NCI-H1436 treated with DMSO at 0.1 percent for 48 hours (cell line): ENCODE measurements around the gene OR8A1.

Source experiments
- DNase-seq: peaks from one replicate; lab custom pipeline; 2025; lab: John Stamatoyannopoulos, UW

The OR8A1 gene

GRCh38 chr11:124569697-124570096 is at the start of gene OR8A1:
Gene OR8A1, plus strand, starts transcription at chr11:124569997. Its CDS starts 123 bp downstream, at chr11:124570120.
- no peak for DNase-seq

DNA sequence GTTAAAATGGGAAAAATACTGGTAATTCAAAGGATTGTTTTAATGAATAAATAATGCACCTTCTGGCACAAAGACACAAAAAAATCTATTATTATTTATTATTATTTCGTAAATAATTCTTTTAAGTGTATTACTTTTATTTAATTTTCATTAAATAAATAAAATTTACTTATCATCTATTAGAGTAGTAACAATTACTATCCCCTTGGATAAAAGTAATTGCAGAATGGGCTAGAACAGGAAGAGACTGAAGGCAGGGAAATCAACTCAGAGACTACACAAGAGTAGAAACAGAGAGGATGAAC is 49.3 kb upstream of the OR8A1 start:
- no peak for DNase-seq

- no peak for DNase-seq
These were observed 36.2 kb upstream of the OR8A1 start for GRCh38 chr11:124533626-124534025.

DNA sequence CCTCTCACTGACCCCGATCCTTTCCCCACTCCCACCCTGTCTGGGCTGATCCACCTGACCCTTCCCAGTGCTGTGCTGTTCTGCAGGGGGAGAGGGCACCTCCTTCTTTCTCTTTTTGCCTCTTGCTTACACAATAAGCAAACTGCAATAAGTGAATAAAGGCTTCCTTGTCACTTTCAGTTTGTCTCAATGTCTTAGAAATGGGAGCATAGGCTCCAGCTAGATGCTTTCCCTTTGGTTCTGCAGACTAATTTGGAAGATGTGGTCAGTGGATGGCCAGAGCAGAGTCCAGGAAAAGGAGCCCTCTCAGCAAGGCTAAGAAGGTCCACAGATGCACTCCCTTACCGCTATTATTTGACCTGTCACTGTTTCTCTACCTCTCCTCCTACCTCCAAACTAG is 35.7 kb upstream of the OR8A1 start:
- DNase-seq = no peak

DNA sequence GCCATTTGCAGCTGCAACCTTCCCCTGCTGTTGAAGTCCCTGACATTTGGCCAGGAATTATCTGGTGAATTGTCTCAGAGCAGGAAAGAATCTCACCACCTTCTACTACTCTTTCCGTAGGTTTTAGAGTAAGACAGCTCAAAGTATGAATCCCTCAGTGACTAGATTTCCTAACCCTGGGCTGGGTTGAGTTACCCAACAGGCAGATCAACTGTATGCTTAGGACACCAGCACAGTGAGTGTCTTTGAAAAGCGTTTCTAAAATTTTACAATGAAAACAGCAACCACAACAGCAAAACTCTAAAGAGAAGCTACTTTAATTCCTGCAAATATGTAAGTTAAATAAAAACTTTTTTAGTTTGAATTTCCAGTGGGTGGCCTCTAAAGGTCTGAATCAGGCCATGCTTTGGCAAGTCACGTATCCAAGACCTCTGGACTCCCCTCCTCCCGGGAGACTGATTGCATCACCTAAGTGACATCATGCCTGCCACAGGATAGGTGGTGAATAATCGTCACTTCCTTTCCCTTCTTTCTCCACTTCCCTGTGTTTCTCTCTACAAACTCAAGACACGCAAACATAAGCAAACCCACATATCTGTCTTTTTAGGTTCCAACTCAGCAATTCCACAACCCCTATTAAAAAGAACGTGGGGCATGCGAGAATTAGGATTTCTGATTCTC is 34.1 kb upstream of the OR8A1 start:
- no peak for DNase-seq

DNA sequence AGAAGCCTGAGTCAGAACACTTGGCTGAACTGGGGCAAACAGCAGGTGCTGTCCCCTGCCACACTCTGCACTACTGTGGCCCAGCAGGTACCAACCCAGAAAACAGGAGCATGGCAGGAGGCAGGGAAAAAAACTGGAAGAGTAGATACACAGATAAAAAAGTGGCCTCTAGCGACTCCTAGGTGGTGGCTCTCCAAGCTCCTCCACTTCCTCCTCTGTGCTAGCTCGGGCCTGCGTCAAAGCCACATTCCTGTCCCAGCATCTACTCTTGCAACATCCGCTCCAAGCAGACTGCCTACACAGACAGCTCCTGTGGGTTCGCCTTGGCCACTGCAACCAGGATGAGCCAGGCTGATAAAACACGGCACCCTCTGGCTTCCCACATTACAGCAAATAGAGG is 33.3 kb upstream of the OR8A1 start:
- DNase-seq = no peak

DNA sequence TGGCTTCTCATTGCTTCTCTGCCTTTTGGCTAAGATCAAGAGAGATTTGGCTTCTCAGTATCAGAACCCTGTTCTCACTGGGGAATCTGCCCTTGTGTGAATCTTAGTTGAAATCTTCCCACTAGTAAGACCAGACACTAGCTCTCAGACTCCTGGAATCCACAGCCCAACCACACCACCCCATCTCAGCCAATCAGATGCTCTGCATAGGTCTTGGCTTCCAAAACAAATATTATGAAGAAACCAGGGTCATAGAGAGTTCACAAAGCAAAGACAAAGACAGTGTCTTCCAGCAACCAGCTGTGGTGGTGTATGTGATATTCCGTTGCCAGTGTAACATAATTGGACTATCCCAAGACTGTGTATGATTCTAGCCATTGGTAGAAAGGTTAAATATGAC is 31.8 kb upstream of the OR8A1 start:
- DNase-seq = no peak

GRCh38 chr11:124541204-124541603 is 28.6 kb upstream of the OR8A1 start:
- no peak for DNase-seq

GRCh38 chr11:124543145-124543544 is 26.7 kb upstream of the OR8A1 start:
- DNase-seq = no peak

DNA sequence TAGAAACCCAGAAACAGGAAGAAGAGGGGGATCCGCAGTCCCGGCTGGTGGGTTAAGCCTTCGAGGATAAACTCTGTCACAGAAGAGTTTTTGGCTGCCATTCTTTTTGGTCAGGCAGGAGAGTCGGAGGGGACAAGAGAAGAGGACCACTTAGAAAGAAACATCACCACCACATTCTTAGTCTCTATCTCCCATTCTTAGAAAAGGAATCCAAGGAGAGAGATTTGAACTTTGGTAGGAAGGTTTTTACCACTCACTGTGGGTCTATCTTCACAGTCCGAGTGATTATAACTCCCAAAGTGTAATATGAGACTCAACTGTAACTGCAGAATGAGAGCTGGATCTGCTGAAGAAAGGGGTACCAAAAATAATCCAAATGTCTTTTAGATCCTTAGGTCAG is 26.2 kb upstream of the OR8A1 start, which contains the start of gene OR8B12:
Gene OR8B12 (minus strand): TSS at position 101 of the 400 bp plus-strand sequence. CDS start 0 bp downstream, at position 101.
- no peak for DNase-seq

DNA sequence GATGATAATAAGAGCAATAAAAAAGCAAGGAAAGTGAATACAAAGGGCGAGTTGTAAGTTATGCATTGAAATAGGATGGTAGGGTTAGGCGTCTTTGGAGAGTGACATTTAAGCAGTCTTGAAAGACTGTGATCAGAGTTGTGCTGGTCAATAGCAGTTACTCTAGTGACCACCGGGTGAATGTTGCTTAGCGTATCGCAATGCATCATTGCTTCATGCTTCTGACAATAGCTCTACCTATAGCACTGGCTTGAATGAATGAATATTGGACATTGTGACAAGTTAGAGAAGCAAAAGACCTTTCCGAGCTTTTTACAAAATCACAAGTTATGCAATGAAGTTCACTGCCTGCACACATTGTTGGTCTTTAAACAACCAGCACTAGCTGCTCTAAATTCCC is 18.6 kb upstream of the OR8A1 start:
- no peak for DNase-seq

- no peak for DNase-seq
These were observed 17.8 kb upstream of the OR8A1 start for GRCh38 chr11:124551987-124552386.

DNA sequence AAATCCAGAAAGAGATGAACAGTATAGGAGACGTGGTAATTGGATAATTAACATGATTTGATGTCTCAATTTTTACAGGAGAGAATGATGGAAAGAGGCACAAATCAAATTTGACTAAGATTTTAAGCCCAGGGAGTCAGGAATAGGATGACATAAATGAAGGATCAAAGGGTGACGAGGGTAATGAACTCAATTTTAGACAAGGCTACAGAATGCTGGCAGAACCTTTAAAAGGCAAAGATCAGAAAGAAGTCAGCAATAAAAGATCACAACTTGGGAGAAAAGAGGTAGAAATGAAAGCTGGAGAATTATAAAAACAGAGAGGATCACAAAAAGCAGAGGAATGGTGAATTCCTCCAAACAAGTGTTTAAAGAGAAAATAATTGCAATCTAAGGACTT is 13.0 kb upstream of the OR8A1 start:
- DNase-seq = no peak

GRCh38 chr11:124570160-124570559 is 363 bp downstream of the OR8A1 start:
- DNase-seq = no peak

DNA sequence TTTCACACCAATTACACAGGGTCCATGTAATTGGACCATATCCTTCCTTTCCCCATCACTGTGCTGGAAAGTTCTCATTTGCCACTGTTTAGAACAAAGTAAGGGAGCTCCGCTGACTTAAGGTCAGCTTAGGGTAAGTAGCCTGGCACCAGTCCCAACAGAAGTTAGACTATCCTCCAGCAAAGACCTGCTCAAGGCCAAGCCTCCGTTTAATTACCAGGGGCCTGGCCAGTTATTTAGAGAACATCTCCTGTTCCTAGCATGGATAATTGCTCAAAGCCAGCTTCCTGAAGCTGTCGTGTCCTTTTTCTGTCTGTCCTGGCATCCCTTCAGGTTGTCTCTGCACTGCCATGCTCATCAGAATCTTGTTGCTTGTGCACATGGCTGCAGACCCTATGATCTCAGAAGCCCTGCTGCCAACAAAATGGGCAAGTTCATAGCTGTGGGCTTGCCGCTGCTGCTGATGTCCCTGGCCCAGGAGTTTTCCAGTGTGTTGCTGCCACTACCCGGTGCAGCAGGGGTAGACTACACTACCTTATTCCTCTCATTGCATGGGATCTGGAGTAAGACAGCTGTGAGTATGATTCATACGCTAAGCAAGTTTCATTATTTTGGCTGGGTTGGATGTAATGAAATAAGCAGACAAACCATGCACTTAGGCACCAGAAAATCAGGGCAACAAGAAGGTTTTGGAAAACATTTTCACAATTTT is 8.1 kb downstream of the OR8A1 start:
- no peak for DNase-seq

DNA sequence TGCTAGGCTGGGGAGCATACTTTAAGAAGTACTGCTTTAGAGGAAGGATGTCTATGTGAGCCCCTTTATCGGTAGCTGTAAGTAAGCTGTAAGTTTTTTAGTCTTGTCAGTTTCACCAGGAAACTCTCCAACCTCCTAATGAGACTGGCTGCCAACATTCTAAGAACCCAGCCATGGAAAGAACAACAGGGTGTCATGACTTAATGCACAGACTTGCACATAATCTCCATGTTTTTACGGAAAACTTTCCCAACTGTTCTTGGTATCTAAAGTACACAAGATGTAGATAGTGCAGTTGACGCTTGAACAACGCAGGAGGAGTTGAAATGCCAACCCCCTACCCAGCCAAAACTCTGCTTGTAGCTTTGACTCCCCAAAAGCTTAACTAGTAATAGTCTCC is 9.0 kb downstream of the OR8A1 start:
- DNase-seq = no peak

DNA sequence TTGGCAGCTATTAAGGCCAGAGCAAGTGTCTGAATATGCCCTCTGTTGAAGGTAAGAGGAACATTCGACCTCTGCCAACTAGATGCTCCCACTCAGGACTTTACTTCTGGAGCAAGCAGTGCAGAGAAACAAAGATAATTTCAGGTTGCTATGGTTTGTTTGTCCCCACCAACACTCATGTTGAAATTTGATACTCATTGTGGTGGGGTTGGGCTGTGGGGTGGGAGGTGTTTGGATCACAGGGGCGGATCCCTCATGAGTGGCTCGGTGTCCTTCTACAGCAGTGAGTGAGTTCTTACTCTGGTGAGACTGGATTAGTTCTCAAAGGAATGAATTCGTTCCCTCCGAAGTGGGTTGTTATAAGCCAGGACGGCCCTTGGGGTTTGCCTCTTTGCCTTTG is 12.0 kb downstream of the OR8A1 start:
- no peak for DNase-seq

DNA sequence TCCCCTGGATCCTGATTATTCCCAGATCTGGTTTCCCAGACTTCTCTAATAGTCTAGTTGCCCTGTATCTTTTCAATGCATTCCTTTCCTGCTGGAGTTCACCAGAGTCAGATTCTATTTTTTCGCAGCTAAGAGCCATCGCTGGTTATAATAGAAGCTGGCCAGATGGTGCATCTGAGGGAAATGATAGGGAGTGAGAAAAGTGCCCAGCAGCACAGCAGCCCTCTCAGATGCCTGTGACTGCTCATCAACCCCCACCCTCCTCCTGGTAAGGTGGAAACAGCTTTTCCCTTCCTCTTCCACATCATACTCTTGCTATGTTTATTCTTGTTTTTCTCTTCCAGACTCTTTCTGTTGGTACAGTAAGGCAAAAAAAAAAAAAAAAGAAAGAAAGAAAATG is 12.8 kb downstream of the OR8A1 start:
- no peak for DNase-seq

- no peak for DNase-seq
These were observed 14.0 kb downstream of the OR8A1 start for GRCh38 chr11:124583781-124584180.

DNA sequence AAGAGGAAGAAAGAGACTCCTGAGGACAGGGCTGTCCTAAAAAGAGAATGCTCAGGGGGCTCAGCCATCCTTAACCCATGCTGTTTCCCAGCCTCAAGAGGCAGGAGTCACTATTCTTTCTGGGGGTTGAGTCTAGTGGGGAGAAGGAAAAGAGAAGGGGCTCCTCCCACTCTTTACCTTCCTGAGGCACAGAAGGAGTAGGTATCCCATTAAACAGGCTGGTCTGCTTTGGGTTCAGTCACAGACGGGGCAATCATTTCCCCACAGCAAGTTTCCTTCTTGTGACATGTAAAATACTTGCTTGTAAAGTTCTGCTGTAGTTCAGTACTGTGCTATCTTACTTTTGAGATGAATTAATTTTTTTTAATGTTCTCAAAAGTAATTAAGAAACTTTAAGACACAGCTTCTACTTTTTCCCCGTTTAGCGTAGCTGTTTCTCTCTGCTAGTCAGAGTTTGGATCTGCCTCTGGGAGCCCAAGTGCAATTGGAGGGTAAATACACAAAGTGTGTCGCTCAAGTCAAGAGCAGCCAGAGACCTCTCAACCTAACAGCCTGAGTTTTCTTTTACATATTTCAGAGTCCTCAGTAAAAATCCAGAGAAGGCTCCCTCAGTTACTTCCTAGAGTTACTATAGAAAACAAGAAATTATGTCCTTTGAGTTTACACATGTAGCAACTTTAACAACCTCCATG is 15.0 kb downstream of the OR8A1 start:
- DNase-seq = no peak

DNA sequence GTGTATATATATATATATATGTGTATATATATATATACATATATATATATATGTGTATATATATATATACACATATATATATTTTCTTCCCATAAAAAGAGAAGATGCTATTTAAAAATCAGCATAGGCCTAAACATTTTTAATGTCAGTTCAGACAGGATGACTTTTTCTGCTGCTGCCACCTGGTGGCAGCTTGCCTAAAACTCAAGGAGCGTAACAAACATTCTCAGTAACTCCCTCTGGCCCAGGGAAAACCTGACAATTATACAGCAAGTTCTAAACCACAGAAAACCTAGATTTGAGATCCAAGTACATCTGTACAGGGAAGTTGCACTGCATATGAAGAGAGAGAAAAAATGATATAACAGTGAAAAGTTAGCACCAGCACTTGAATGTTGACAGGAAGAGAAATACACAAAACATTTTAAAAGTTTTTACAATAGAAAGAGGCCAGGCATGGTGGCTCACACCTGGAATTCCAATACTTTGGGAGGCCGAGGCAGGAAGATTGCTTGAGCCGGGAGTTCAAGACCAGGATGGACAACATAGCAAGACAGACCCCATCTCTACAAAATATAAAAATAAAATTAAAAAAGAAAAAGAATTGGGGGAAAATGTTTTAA is 16.6 kb downstream of the OR8A1 start:
- no peak for DNase-seq

- no peak for DNase-seq
These were observed 21.6 kb downstream of the OR8A1 start for GRCh38 chr11:124591430-124591829.

- no peak for DNase-seq
These were observed 22.8 kb downstream of the OR8A1 start for GRCh38 chr11:124592627-124593026.
